SK-N-SH treated with all-trans-retinoic acid at 6 μM for 48 hours (cell line): Measurements from ENCODE around the gene PARL.

Experiments used
- ATAC-seq: fragments of 200-7000 bp; cut with Tn5 transposase; 3 replicates; pipeline ENCODE4 v1.9.1; 2020; ENCODE audit warnings: mild to moderate bottlenecking, moderate library complexity
- ARNTL ChIP-seq: fragments of 450-650 bp; formaldehyde crosslinking; IDR thresholded peaks from 2 replicates; pipeline ENCODE4 v1.5.0; 2020; ENCODE audit warnings: low read depth, mild to moderate bottlenecking, moderate library complexity, borderline replicate concordance
- CREB5 ChIP-seq: fragments of 250-450 bp; sonication (Bioruptor Pico); IDR thresholded peaks from 2 replicates; pipeline ENCODE4 v1.5.1; 2020; ENCODE audit warnings: low read depth, mild to moderate bottlenecking, moderate library complexity
- CSDC2 ChIP-seq: fragments of 250-450 bp; sonication (Bioruptor Pico); IDR thresholded peaks from 2 replicates; pipeline ENCODE4 v1.5.0; 2020; ENCODE audit warnings: mild to moderate bottlenecking, moderate library complexity
- ESRRG ChIP-seq: fragments of 250-450 bp; sonication (Bioruptor Pico); IDR thresholded peaks from 2 replicates; pipeline ENCODE4 v1.6.1; 2021; ENCODE audit warnings: mild to moderate bottlenecking
- GLIS3 ChIP-seq: fragments of 250-450 bp; sonication (Bioruptor Pico); IDR thresholded peaks from 2 replicates; pipeline ENCODE4 v1.5.0; 2020; ENCODE audit warnings: mild to moderate bottlenecking, moderate library complexity
- ISL1 ChIP-seq: fragments of 250-450 bp; sonication (Bioruptor Pico); IDR thresholded peaks from 2 replicates; pipeline ENCODE4 v2.1.2; 2022; ENCODE audit warnings: mild to moderate bottlenecking, moderate library complexity
- OSR1 ChIP-seq: fragments of 250-450 bp; sonication (Bioruptor Pico); IDR thresholded peaks from 2 replicates; pipeline ENCODE4 v1.8.0; 2022; ENCODE audit warnings: moderate library complexity, mild to moderate bottlenecking, inconsistent platforms
- PPARA ChIP-seq: fragments of 250-450 bp; sonication (Bioruptor Pico); IDR thresholded peaks from 2 replicates; pipeline ENCODE4 v1.5.0; 2020; ENCODE audit warnings: mild to moderate bottlenecking, borderline replicate concordance
- RARB ChIP-seq: fragments of 250-450 bp; sonication (Bioruptor Pico); IDR thresholded peaks from 2 replicates; pipeline ENCODE4 v1.8.0; 2021; ENCODE audit warnings: mild to moderate bottlenecking, moderate library complexity
- SNAI2 ChIP-seq: fragments of 250-450 bp; sonication (Bioruptor Pico); IDR thresholded peaks from 2 replicates; pipeline ENCODE4 v1.5.0; 2020; ENCODE audit warnings: mild to moderate bottlenecking, moderate library complexity
- TOX ChIP-seq: fragments of 250-450 bp; sonication (Bioruptor Pico); IDR thresholded peaks from 2 replicates; pipeline ENCODE4 v1.8.0; 2021; ENCODE audit warnings: mild to moderate bottlenecking, moderate library complexity, borderline replicate concordance
- TSHZ2 ChIP-seq: fragments of 250-450 bp; sonication (Bioruptor Pico); IDR thresholded peaks from 2 replicates; pipeline ENCODE4 v1.5.0; 2020; ENCODE audit warnings: mild to moderate bottlenecking, moderate library complexity
- ZFP3 ChIP-seq: fragments of 250-450 bp; sonication (Bioruptor Pico); IDR thresholded peaks from 2 replicates; pipeline ENCODE4 v1.5.0; 2020; ENCODE audit warnings: mild to moderate bottlenecking, moderate library complexity
- ZFP30 ChIP-seq: fragments of 450-650 bp; formaldehyde crosslinking; IDR thresholded peaks from 2 replicates; pipeline ENCODE4 v1.5.0; 2022; ENCODE audit warnings: mild to moderate bottlenecking, moderate library complexity
- ZNF70 ChIP-seq: fragments of 450-650 bp; formaldehyde crosslinking; IDR thresholded peaks from 2 replicates; pipeline ENCODE4 v1.5.0; 2020; ENCODE audit warnings: mild to moderate bottlenecking, moderate library complexity
- ZNF8 ChIP-seq: fragments of 450-650 bp; formaldehyde crosslinking; IDR thresholded peaks from 2 replicates; pipeline ENCODE4 v1.5.0; 2020; ENCODE audit warnings: mild to moderate bottlenecking, moderate library complexity
- TF ChIP-seq, protein P1 (sequence below): fragments of 250-450 bp; sonication (Bioruptor Pico); IDR thresholded peaks from 2 replicates; pipeline ENCODE4 v1.5.1; 2021; ENCODE audit warnings: mild to moderate bottlenecking, moderate library complexity
- TF ChIP-seq, protein P2 (sequence below): fragments of 250-450 bp; sonication (Bioruptor Pico); IDR thresholded peaks from 2 replicates; pipeline ENCODE4 v1.8.0; 2020; ENCODE audit warnings: mild to moderate bottlenecking, moderate library complexity, borderline replicate concordance
- TF ChIP-seq, protein P3 (sequence below): fragments of 250-450 bp; sonication (Bioruptor Pico); IDR thresholded peaks from 2 replicates; pipeline ENCODE4 v1.8.0; 2021; ENCODE audit warnings: low read depth, mild to moderate bottlenecking, moderate library complexity, borderline replicate concordance

PARL gene

DNA sequence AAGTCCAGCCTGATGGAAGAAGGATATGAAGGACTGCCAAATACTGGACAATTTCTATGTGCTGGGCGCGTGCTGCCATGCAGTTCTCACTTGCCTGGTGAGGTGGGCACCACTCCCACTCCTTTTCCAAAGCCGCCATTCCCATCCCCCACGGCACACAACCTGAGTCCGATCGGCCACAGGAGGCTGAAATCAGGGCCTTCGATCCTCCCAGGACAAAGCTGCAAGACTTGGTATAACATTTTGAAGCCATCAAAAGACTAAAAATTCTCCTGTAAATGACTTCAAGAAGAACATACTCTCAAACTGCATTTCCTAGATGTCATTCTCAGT is 56.2 kb downstream of the PARL start:
- TF ChIP-seq ARNTL (CRISPR knock-in tag) (no peak), ESRRG (no peak), CREB5 (CRISPR knock-in tag) (no peak), CSDC2 (no peak), SNAI2 (CRISPR knock-in tag) (no peak), ZNF8 (CRISPR knock-in tag) (no peak), ZNF70 (no peak), PPARA (CRISPR knock-in tag) (no peak), ZFP30 (CRISPR knock-in tag) (no peak), GLIS3 (CRISPR knock-in tag) (no peak), OSR1 (CRISPR knock-in tag) (no peak), ZFP3 (CRISPR knock-in tag) (no peak), RARB (CRISPR knock-in tag) (no peak)
- TF ChIP-seq, protein P1, sequence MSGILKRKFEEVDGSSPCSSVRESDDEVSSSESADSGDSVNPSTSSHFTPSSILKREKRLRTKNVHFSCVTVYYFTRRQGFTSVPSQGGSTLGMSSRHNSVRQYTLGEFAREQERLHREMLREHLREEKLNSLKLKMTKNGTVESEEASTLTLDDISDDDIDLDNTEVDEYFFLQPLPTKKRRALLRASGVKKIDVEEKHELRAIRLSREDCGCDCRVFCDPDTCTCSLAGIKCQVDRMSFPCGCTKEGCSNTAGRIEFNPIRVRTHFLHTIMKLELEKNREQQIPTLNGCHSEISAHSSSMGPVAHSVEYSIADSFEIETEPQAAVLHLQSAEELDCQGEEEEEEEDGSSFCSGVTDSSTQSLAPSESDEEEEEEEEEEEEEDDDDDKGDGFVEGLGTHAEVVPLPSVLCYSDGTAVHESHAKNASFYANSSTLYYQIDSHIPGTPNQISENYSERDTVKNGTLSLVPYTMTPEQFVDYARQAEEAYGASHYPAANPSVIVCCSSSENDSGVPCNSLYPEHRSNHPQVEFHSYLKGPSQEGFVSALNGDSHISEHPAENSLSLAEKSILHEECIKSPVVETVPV = no peak
- TF ChIP-seq, protein P2, sequence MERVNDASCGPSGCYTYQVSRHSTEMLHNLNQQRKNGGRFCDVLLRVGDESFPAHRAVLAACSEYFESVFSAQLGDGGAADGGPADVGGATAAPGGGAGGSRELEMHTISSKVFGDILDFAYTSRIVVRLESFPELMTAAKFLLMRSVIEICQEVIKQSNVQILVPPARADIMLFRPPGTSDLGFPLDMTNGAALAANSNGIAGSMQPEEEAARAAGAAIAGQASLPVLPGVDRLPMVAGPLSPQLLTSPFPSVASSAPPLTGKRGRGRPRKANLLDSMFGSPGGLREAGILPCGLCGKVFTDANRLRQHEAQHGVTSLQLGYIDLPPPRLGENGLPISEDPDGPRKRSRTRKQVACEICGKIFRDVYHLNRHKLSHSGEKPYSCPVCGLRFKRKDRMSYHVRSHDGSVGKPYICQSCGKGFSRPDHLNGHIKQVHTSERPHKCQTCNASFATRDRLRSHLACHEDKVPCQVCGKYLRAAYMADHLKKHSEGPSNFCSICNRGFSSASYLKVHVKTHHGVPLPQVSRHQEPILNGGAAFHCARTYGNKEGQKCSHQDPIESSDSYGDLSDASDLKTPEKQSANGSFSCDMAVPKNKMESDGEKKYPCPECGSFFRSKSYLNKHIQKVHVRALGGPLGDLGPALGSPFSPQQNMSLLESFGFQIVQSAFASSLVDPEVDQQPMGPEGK (CRISPR knock-in tag) = no peak
- no peak for ATAC-seq

DNA sequence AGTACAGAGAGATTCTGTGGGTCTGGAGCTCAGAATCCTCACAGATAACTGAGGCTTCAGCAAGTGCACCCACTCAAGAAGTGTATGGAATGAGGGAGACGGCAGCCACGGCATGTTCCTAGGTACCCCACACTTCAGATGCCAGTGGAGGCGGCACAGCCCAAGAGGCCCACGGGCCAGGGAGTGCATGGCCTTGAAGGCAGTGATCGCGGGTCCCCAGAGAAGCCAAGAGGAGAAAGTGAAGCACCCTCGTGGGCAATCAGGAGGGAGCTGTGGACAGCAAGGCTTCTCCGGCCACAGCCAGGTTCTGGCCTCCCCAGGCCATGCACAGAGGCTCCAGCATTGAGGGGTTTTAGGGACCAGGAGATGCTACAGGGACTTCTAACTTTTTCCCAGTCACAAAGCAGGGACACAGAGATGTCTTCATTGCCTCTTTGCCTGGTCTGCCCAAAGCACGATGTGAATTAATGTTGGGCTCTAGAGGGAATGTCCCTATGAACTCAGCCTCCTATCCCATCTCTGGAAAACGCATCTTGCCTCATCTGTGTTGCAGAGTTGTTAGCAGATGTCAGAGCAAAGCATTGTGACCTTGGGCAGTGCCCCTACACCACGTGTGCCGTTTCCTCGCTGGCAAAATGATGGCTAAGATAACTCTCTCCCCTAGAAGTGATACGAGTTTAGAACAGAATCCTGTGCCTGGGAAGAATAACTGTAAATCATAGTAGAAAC is 56.7 kb downstream of the PARL start:
- TF ChIP-seq, protein P3, sequence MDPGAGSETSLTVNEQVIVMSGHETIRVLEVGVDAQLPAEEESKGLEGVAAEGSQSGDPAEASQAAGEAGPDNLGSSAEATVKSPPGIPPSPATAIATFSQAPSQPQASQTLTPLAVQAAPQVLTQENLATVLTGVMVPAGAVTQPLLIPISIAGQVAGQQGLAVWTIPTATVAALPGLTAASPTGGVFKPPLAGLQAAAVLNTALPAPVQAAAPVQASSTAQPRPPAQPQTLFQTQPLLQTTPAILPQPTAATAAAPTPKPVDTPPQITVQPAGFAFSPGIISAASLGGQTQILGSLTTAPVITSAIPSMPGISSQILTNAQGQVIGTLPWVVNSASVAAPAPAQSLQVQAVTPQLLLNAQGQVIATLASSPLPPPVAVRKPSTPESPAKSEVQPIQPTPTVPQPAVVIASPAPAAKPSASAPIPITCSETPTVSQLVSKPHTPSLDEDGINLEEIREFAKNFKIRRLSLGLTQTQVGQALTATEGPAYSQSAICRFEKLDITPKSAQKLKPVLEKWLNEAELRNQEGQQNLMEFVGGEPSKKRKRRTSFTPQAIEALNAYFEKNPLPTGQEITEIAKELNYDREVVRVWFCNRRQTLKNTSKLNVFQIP (CRISPR knock-in tag) = no peak
- ATAC-seq = no peak

GRCh38 chr3:183826448-183827250 is 58.0 kb downstream of the PARL start:
- ATAC-seq = no peak
- TF ChIP-seq ARNTL (CRISPR knock-in tag) (no peak), ISL1 (CRISPR knock-in tag) (no peak), CREB5 (CRISPR knock-in tag) (no peak), ZFP3 (CRISPR knock-in tag) (no peak), TSHZ2 (CRISPR knock-in tag) (no peak), ZNF70 (no peak), ZNF8 (CRISPR knock-in tag) (no peak), PPARA (CRISPR knock-in tag) (no peak), TOX (CRISPR knock-in tag) (no peak), ESRRG (no peak)
- TF ChIP-seq, protein P3 (CRISPR knock-in tag) = no peak
